ENCODE measurements around the gene POU2F2.
A peak's percentile ranks its signal among the peaks of the same experiment; 100 is the strongest.

POU2F2 gene

DNA sequence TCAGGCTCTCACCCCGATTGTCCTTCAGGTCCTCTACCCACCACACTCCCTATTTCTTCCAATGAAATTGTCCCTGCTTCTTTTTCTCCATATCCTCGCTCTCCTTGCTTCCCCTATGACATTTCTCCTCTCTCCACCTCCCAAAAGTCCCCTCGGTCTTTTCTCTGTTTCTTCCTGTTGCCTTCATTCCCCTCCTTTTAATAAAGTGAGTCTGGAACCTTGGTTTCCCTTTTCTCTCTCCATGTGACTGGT, 57.0 kb downstream of the POU2F2 start (continued):
- TF ChIP-seq ZFP30 (CRISPR knock-in tag; IDR thresholded peaks at IDR 0.05) = no peak

GRCh38 chr19:42074513-42075363, 57.5 kb downstream of the POU2F2 start:
- no peak for ATAC-seq
- TF ChIP-seq ZNF70 (CRISPR knock-in tag; IDR thresholded peaks at IDR 0.05) (0 out of 2 replicates have a peak, but pooled peaks have one; percentile 13), TOX (CRISPR knock-in tag; IDR thresholded peaks at IDR 0.05; ENCODE audit: borderline replicate concordance) (no peak)

DNA sequence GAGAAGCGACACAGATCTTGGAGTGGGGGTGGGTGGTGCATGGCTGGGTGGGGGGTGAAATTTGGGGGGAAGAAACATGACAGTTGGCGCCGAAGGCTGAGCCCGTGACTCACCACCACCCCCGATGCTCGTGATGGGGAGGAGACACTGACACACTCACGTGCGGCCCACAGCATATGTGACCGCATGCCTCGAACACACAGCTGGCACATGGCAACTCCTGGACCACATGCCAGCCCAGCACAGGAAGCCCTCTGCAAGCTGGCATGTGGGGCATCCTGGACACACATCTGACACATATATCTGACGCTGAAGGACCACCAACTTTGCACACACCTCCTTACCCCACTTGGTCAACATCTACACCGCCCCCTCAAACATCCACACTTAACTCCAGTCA, 61.0 kb downstream of the POU2F2 start:
- no peak for TF ChIP-seq OSR1 (CRISPR knock-in tag; IDR thresholded peaks at IDR 0.05)
- no peak for TF ChIP-seq ZNF70 (CRISPR knock-in tag; IDR thresholded peaks at IDR 0.05)
- TF ChIP-seq ZNF565 (CRISPR knock-in tag; conservative IDR thresholded peaks at IDR 0.05; ENCODE audit: low read depth) = no peak
- TF ChIP-seq GLIS3 (CRISPR knock-in tag; IDR thresholded peaks at IDR 0.05) = no peak
- no peak for TF ChIP-seq ZC3H10 (CRISPR knock-in tag; IDR thresholded peaks at IDR 0.05)
- TF ChIP-seq, protein P1, sequence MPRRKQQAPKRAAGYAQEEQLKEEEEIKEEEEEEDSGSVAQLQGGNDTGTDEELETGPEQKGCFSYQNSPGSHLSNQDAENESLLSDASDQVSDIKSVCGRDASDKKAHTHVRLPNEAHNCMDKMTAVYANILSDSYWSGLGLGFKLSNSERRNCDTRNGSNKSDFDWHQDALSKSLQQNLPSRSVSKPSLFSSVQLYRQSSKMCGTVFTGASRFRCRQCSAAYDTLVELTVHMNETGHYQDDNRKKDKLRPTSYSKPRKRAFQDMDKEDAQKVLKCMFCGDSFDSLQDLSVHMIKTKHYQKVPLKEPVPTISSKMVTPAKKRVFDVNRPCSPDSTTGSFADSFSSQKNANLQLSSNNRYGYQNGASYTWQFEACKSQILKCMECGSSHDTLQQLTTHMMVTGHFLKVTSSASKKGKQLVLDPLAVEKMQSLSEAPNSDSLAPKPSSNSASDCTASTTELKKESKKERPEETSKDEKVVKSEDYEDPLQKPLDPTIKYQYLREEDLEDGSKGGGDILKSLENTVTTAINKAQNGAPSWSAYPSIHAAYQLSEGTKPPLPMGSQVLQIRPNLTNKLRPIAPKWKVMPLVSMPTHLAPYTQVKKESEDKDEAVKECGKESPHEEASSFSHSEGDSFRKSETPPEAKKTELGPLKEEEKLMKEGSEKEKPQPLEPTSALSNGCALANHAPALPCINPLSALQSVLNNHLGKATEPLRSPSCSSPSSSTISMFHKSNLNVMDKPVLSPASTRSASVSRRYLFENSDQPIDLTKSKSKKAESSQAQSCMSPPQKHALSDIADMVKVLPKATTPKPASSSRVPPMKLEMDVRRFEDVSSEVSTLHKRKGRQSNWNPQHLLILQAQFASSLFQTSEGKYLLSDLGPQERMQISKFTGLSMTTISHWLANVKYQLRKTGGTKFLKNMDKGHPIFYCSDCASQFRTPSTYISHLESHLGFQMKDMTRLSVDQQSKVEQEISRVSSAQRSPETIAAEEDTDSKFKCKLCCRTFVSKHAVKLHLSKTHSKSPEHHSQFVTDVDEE (CRISPR knock-in tag; IDR thresholded peaks at IDR 0.05) = no peak
- no peak for TF ChIP-seq ESRRG (CRISPR knock-in tag; IDR thresholded peaks at IDR 0.05)
- no peak for TF ChIP-seq POU6F1 (CRISPR knock-in tag; IDR thresholded peaks at IDR 0.05; ENCODE audit: borderline replicate concordance, low read depth)
- TF ChIP-seq PPARA (CRISPR knock-in tag; IDR thresholded peaks at IDR 0.05; ENCODE audit: borderline replicate concordance) = no peak
- TF ChIP-seq, protein P2, sequence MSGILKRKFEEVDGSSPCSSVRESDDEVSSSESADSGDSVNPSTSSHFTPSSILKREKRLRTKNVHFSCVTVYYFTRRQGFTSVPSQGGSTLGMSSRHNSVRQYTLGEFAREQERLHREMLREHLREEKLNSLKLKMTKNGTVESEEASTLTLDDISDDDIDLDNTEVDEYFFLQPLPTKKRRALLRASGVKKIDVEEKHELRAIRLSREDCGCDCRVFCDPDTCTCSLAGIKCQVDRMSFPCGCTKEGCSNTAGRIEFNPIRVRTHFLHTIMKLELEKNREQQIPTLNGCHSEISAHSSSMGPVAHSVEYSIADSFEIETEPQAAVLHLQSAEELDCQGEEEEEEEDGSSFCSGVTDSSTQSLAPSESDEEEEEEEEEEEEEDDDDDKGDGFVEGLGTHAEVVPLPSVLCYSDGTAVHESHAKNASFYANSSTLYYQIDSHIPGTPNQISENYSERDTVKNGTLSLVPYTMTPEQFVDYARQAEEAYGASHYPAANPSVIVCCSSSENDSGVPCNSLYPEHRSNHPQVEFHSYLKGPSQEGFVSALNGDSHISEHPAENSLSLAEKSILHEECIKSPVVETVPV (CRISPR knock-in tag; IDR thresholded peaks at IDR 0.05) = no peak
- no peak for TF ChIP-seq ISL1 (CRISPR knock-in tag; IDR thresholded peaks at IDR 0.05)
- no peak for TF ChIP-seq SNAI2 (CRISPR knock-in tag; IDR thresholded peaks at IDR 0.05)
- TF ChIP-seq BACH2 (CRISPR knock-in tag; IDR thresholded peaks at IDR 0.05; ENCODE audit: borderline replicate concordance) = no peak
- no peak for TF ChIP-seq ARNTL (CRISPR knock-in tag; IDR thresholded peaks at IDR 0.05; ENCODE audit: borderline replicate concordance, low read depth)
- TF ChIP-seq TOX (CRISPR knock-in tag; IDR thresholded peaks at IDR 0.05; ENCODE audit: borderline replicate concordance) = no peak

GRCh38 chr19:42069619-42070351, 62.5 kb downstream of the POU2F2 start, which contains the start of gene GRIK5:
Gene GRIK5 (minus strand): TSS chr19:42070206. CDS start chr19:42065770, 4,436 bp downstream.
- ATAC-seq = peak; percentile 50
- TF ChIP-seq, protein P2 (CRISPR knock-in tag; IDR thresholded peaks at IDR 0.05) = no peak
- no peak for TF ChIP-seq GLIS3 (CRISPR knock-in tag; IDR thresholded peaks at IDR 0.05)
- TF ChIP-seq POU6F1 (CRISPR knock-in tag; IDR thresholded peaks at IDR 0.05; ENCODE audit: borderline replicate concordance, low read depth) = no peak
- TF ChIP-seq RARB (CRISPR knock-in tag; IDR thresholded peaks at IDR 0.05) = no peak
- TF ChIP-seq, protein P1 (CRISPR knock-in tag; IDR thresholded peaks at IDR 0.05) = no peak
- TF ChIP-seq PPARA (CRISPR knock-in tag; IDR thresholded peaks at IDR 0.05; ENCODE audit: borderline replicate concordance) = no peak
- no peak for TF ChIP-seq OSR1 (CRISPR knock-in tag; IDR thresholded peaks at IDR 0.05)
- TF ChIP-seq, protein P3, sequence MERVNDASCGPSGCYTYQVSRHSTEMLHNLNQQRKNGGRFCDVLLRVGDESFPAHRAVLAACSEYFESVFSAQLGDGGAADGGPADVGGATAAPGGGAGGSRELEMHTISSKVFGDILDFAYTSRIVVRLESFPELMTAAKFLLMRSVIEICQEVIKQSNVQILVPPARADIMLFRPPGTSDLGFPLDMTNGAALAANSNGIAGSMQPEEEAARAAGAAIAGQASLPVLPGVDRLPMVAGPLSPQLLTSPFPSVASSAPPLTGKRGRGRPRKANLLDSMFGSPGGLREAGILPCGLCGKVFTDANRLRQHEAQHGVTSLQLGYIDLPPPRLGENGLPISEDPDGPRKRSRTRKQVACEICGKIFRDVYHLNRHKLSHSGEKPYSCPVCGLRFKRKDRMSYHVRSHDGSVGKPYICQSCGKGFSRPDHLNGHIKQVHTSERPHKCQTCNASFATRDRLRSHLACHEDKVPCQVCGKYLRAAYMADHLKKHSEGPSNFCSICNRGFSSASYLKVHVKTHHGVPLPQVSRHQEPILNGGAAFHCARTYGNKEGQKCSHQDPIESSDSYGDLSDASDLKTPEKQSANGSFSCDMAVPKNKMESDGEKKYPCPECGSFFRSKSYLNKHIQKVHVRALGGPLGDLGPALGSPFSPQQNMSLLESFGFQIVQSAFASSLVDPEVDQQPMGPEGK (CRISPR knock-in tag; IDR thresholded peaks at IDR 0.05; ENCODE audit: borderline replicate concordance) = peak; percentile 28; the same call in 1 of the 2 replicates

More for the DNA sequence above, 61.0 kb downstream of the POU2F2 start:
- no peak for ATAC-seq
